Measurements from ENCODE around the gene KAT5.

GRCh38 chr11:65741185-65741584 is 29.1 kb downstream of the KAT5 start:
- TF ChIP-seq POLR2A (IDR thresholded peaks at IDR 0.05; ENCODE audit: low read depth, low read length) (no peak), TAF1 (IDR thresholded peaks at IDR 0.05; ENCODE audit: borderline replicate concordance, low read depth, low read length) (no peak), POLR2AphosphoS5 (IDR thresholded peaks at IDR 0.05; ENCODE audit: low read depth, low read length) (no peak)

Measured in GM12892 (cell line).